Measurements from ENCODE around the gene UIMC1.

- TF ChIP-seq CTCF (conservative IDR thresholded peaks at IDR 0.05; ENCODE audit: low read length): no peak
- TF ChIP-seq EZH2phosphoT487 (IDR thresholded peaks at IDR 0.05; ENCODE audit: borderline replicate concordance): no peak
These were observed 62.8 kb downstream of the UIMC1 start for GRCh38 chr5:176943816-176944215.
